ENCODE results near the gene TBC1D1.

GRCh38 chr4:38090455-38091246 lies 199.8 kb downstream of the TBC1D1 start:
- TF ChIP-seq POLR2AphosphoS5 (IDR thresholded peaks at IDR 0.05; ENCODE audit: low read depth, low read length) (no peak), POLR2A (IDR thresholded peaks at IDR 0.05; ENCODE audit: low read depth, low read length) (no peak), TAF1 (IDR thresholded peaks at IDR 0.05; ENCODE audit: borderline replicate concordance, low read depth, low read length) (no peak)
